ENCODE measurements around the gene TASL.
"Not testable (repeated sequence)": the region's sequence is repeated elsewhere in the genome, so short reads cannot be mapped to it uniquely, and the experiment has no call there.

Gene TASL

GRCh38 chrX:30576881-30577280, 685 bp downstream of the TASL start:
- no peak for DNase-seq (ENCODE audit: low spot score)

- DNase-seq (ENCODE audit: low spot score), result no peak
Observed at GRCh38 chrX:30573125-30573524, 4.4 kb downstream of the TASL start.

- DNase-seq (ENCODE audit: low spot score), result no peak
Observed at GRCh38 chrX:30572678-30573077, 4.9 kb downstream of the TASL start.

GRCh38 chrX:30572004-30572403, 5.6 kb downstream of the TASL start:
- no peak for DNase-seq (ENCODE audit: low spot score)

- DNase-seq (ENCODE audit: low spot score), result peak; percentile 35
Observed at GRCh38 chrX:30570505-30570904, 7.1 kb downstream of the TASL start.

GRCh38 chrX:30568136-30568535, 9.4 kb downstream of the TASL start:
- no peak for DNase-seq (ENCODE audit: low spot score)

GRCh38 chrX:30563070-30563469, 14.5 kb downstream of the TASL start:
- not testable (repeated sequence) for DNase-seq (ENCODE audit: low spot score)

- DNase-seq (ENCODE audit: low spot score), result no peak
Observed at GRCh38 chrX:30561191-30561590, 16.4 kb downstream of the TASL start.

- no peak for DNase-seq (ENCODE audit: low spot score)
Observed at GRCh38 chrX:30538271-30538670, 39.3 kb downstream of the TASL start.

- DNase-seq (ENCODE audit: low spot score), result no peak
Observed at GRCh38 chrX:30533835-30534234, 43.7 kb downstream of the TASL start.

GRCh38 chrX:30533266-30533665, 44.3 kb downstream of the TASL start:
- no peak for DNase-seq (ENCODE audit: low spot score)

- no peak for DNase-seq (ENCODE audit: low spot score)
Observed at GRCh38 chrX:30530606-30531005, 47.0 kb downstream of the TASL start.

- DNase-seq (ENCODE audit: low spot score), result no peak
Observed at GRCh38 chrX:30525732-30526131, 51.8 kb downstream of the TASL start.

GRCh38 chrX:30521440-30522182, 56.0 kb downstream of the TASL start:
- no peak for DNase-seq (ENCODE audit: low spot score)

GRCh38 chrX:30513284-30513683, 64.3 kb downstream of the TASL start:
- DNase-seq (ENCODE audit: low spot score), result no peak

Measured in hematopoietic multipotent progenitor cell treated with erythropoietin and hydrocortisone succinate and interleukin-3 and kit ligand, for 15 days (in vitro differentiated cells).